GM19193 (cell line): Measurements from ENCODE around the gene STK32C.

Source experiments
- POLR2A ChIP-seq: IDR thresholded peaks from 4 replicates; pipeline ENCODE4 v1.6.1; 2011; ENCODE audit not compliant: insufficient read depth, insufficient read length; ENCODE audit errors: extremely low read depth

Gene STK32C

GRCh38 chr10:132300582-132300981, 7.2 kb downstream of the STK32C start:
- no peak for TF ChIP-seq POLR2A

- TF ChIP-seq POLR2A, result no peak
These were observed 8.1 kb downstream of the STK32C start for GRCh38 chr10:132299371-132300336.

- no peak for TF ChIP-seq POLR2A
These were observed 9.5 kb downstream of the STK32C start for GRCh38 chr10:132298038-132298881.

GRCh38 chr10:132297526-132297925, 10.2 kb downstream of the STK32C start:
- TF ChIP-seq POLR2A, result no peak

GRCh38 chr10:132296666-132297443, 10.9 kb downstream of the STK32C start:
- no peak for TF ChIP-seq POLR2A

- no peak for TF ChIP-seq POLR2A
These were observed 13.0 kb downstream of the STK32C start for GRCh38 chr10:132294561-132295318.

GRCh38 chr10:132293813-132294520, 13.8 kb downstream of the STK32C start:
- no peak for TF ChIP-seq POLR2A

- no peak for TF ChIP-seq POLR2A
These were observed 14.4 kb downstream of the STK32C start for GRCh38 chr10:132293201-132293812.

GRCh38 chr10:132292287-132293200, 15.2 kb downstream of the STK32C start:
- no peak for TF ChIP-seq POLR2A

GRCh38 chr10:132291826-132292225, 15.9 kb downstream of the STK32C start:
- no peak for TF ChIP-seq POLR2A

GRCh38 chr10:132290631-132291030, 17.1 kb downstream of the STK32C start:
- no peak for TF ChIP-seq POLR2A

- no peak for TF ChIP-seq POLR2A
These were observed 18.3 kb downstream of the STK32C start for GRCh38 chr10:132289439-132289838.
